GM18517 (cell line): ENCODE measurements around the gene HNRNPA2B1.
"Not testable (repeated sequence)": the region's sequence is repeated elsewhere in the genome, so short reads cannot be mapped to it uniquely, and the experiment has no call there.

Experiments used
- ATAC-seq: cut with Tn5 transposase; IDR thresholded peaks from one replicate; pipeline ENCODE4 v1.9.1; 2021; ENCODE audit warnings: mild to moderate bottlenecking, moderate library complexity; ENCODE audit not compliant: unreplicated experiment

The HNRNPA2B1 gene

GRCh38 chr7:26167303-26167934 lies 33.1 kb downstream of the HNRNPA2B1 start:
- ATAC-seq = peak; percentile 82

- no peak for ATAC-seq
These were observed 33.8 kb downstream of the HNRNPA2B1 start for GRCh38 chr7:26166684-26167266.

GRCh38 chr7:26165950-26166683 lies 34.4 kb downstream of the HNRNPA2B1 start:
- no peak for ATAC-seq

DNA sequence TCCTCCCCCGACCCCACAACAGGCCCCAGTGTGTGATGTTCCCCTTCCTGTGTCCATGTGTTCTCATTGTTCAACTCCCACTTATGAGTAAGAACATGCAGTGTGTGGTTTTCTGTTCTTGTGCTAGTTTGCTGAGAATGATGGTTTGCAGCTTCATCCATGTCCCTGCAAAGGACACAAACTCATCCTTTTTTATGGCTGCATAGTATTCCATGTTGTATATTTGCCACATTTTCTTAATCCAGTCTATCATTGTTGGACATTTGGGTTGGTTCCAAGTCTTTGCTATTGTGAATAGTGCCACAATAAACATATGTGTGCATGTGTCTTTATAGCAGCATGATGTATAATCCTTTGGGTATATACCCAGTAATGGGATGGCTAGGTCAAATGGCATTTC lies 36.7 kb downstream of the HNRNPA2B1 start:
- not testable (repeated sequence) for ATAC-seq

- no peak for ATAC-seq
These were observed 38.1 kb downstream of the HNRNPA2B1 start for GRCh38 chr7:26162431-26162830.

DNA sequence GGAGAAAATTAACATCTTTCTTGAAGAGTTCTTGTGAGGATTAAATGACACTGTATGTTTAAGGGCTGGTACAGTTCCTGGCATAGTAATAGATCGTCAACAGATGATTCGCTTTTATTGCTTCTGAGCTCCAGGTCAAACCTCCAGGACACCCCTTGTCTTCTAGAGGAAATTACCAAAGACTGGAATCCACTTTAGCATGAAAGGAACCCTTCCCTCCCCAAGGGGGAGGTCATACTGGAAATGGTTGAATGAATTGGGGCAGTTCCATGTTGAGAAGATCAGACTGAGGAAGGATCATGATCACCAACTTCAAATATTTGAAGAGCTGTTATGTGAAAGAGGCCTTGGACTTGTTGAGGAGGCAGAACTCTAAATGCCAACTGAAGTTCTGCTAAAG lies 39.6 kb downstream of the HNRNPA2B1 start:
- no peak for ATAC-seq

DNA sequence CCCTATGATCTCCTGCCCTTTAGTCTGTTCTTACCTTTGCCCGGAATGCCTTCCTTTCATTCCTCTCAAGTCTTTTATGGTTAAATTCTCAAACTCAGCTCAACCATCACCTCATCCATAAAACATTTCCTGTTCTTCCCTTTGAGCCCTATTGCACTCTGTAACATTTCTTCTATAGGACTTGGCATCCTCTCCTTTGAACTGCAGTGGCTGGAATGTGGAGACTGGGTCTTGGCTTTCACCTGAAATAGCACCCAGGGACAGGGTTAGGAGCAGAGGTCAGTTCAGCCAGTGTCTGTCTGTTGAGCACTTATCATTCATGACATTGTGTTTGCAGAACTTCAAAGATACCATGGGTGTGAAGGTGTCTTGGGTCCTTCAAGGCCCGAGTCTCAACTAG lies 41.3 kb downstream of the HNRNPA2B1 start:
- no peak for ATAC-seq

GRCh38 chr7:26157520-26158105 lies 42.9 kb downstream of the HNRNPA2B1 start:
- no peak for ATAC-seq

- peak; percentile 31 for ATAC-seq
These were observed 43.8 kb downstream of the HNRNPA2B1 start for GRCh38 chr7:26156451-26157420.

GRCh38 chr7:26155531-26156375 lies 44.8 kb downstream of the HNRNPA2B1 start:
- no peak for ATAC-seq

- no peak for ATAC-seq
These were observed 46.4 kb downstream of the HNRNPA2B1 start for GRCh38 chr7:26153823-26154783.

- no peak for ATAC-seq
These were observed 47.2 kb downstream of the HNRNPA2B1 start for GRCh38 chr7:26153241-26153822.

- peak; percentile 15 for ATAC-seq
These were observed 47.7 kb downstream of the HNRNPA2B1 start for GRCh38 chr7:26152782-26153240.

GRCh38 chr7:26151953-26152781 lies 48.4 kb downstream of the HNRNPA2B1 start, which contains the start of gene NFE2L3:
NFE2L3 (plus strand) TSS chr7:26152198; CDS start chr7:26152499, 301 bp downstream.
- ATAC-seq = peak; percentile 71

- ATAC-seq = no peak
These were observed 48.9 kb downstream of the HNRNPA2B1 start for GRCh38 chr7:26151650-26151952.

GRCh38 chr7:26151096-26151495 lies 49.5 kb downstream of the HNRNPA2B1 start:
- no peak for ATAC-seq

DNA sequence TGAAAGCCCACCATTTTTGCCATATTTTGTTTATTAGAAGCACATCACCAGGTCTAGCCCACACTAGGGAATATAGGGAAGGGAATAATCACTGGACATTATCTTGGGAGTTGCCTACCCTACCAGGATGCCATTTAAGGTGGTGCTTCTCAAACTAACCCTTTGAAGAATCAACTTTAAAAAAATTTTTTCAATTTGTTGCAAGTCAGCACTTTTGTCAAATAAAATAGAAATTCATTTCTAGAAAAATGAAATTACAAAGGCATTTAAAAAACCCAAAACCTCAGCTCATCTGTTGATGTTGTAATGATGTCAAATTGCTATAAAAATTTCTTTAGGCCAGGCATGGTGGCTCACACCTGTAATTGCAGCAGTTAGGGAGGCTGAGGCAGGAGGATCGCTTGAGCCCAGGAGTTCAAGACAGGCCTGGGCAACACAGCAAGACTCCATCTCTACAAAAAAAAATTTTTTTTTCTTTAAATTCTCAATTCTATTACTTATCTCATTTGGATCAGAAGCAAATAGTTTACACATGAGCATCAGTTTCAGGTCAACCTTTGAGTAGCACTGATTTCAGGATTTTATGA lies 51.1 kb downstream of the HNRNPA2B1 start:
- no peak for ATAC-seq
